ENCODE data around the gene HIF3A. TPM values are rescaled to one million over a fixed set of nuclear protein-coding genes. Genes with fewer than 3 reads are reported as not detected.

Gene HIF3A
- total RNA-seq, 1 experiment from 2014 or later, result not detected

DNA sequence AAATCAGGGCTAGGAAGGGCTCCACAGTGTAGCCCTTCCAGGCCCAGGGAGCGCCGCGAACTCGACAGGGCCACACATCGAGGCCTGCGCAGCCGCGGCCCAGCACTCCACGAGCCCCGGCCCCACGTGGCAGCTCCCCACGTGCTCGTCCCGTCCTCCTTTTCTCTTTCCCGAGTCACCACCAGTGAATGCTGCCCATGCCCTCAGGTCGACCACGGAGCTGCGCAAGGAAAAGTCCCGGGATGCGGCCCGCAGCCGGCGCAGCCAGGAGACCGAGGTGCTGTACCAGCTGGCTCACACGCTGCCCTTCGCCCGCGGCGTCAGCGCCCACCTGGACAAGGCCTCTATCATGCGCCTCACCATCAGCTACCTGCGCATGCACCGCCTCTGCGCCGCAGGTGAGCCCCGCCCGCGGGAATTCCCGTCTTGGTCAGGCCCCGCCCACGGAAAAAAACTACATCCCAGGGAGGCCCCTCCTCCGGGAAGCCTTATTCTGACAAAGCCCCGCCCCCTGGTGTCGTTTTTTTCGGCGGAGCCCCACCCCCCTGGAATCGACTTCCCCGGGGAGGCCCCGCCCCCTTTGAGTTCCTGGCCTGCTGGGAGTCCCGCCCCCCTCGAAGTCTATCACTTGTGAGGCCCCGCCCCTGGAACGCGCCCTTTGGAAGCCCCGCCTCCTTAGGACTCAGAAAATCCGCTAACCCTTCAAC lies 7.0 kb downstream of the HIF3A start:
- Histone ChIP-seq H3K9me3 (ENCODE audit: control insufficient read depth, insufficient read depth, low read depth, low read length) (no peaks in the 10 kb centered on the region), H3K27ac (ENCODE audit: low read length) (no peak overlapping the region), H3K27me3 (ENCODE audit: control insufficient read depth, insufficient read depth, low read length) (no peaks in the 10 kb centered on the region), H3K4me1 (ENCODE audit: control insufficient read depth, insufficient read depth, low read length) (no peaks in the 10 kb centered on the region), H3K36me3 (ENCODE audit: control insufficient read depth, insufficient read depth, low read length) (no peaks in the 10 kb centered on the region), H3K4me3 (ENCODE audit: low read depth in 2 of 2, low read length in 2 of 2) (0 out of 4 replicates have a peak overlapping the region, but pooled peaks of 1 of the 2 experiments have one; percentile 4)
- TF ChIP-seq SIN3A (IDR thresholded peaks at IDR 0.05; ENCODE audit: borderline replicate concordance, insufficient read depth, low read depth, low read length), result no peak
- TF ChIP-seq, protein P1, sequence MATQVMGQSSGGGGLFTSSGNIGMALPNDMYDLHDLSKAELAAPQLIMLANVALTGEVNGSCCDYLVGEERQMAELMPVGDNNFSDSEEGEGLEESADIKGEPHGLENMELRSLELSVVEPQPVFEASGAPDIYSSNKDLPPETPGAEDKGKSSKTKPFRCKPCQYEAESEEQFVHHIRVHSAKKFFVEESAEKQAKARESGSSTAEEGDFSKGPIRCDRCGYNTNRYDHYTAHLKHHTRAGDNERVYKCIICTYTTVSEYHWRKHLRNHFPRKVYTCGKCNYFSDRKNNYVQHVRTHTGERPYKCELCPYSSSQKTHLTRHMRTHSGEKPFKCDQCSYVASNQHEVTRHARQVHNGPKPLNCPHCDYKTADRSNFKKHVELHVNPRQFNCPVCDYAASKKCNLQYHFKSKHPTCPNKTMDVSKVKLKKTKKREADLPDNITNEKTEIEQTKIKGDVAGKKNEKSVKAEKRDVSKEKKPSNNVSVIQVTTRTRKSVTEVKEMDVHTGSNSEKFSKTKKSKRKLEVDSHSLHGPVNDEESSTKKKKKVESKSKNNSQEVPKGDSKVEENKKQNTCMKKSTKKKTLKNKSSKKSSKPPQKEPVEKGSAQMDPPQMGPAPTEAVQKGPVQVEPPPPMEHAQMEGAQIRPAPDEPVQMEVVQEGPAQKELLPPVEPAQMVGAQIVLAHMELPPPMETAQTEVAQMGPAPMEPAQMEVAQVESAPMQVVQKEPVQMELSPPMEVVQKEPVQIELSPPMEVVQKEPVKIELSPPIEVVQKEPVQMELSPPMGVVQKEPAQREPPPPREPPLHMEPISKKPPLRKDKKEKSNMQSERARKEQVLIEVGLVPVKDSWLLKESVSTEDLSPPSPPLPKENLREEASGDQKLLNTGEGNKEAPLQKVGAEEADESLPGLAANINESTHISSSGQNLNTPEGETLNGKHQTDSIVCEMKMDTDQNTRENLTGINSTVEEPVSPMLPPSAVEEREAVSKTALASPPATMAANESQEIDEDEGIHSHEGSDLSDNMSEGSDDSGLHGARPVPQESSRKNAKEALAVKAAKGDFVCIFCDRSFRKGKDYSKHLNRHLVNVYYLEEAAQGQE (IDR thresholded peaks at IDR 0.05; ENCODE audit: insufficient read depth in 1 of 2, low read depth in 2 of 2, low read length in 1 of 2), result no peak
- TF ChIP-seq POLR2AphosphoS5 (IDR thresholded peaks at IDR 0.05; ENCODE audit: low read depth, low read length), result no peak
- TF ChIP-seq, protein P2, sequence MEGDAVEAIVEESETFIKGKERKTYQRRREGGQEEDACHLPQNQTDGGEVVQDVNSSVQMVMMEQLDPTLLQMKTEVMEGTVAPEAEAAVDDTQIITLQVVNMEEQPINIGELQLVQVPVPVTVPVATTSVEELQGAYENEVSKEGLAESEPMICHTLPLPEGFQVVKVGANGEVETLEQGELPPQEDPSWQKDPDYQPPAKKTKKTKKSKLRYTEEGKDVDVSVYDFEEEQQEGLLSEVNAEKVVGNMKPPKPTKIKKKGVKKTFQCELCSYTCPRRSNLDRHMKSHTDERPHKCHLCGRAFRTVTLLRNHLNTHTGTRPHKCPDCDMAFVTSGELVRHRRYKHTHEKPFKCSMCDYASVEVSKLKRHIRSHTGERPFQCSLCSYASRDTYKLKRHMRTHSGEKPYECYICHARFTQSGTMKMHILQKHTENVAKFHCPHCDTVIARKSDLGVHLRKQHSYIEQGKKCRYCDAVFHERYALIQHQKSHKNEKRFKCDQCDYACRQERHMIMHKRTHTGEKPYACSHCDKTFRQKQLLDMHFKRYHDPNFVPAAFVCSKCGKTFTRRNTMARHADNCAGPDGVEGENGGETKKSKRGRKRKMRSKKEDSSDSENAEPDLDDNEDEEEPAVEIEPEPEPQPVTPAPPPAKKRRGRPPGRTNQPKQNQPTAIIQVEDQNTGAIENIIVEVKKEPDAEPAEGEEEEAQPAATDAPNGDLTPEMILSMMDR (IDR thresholded peaks at IDR 0.05), result no peak
- TF ChIP-seq TCF7L2 (IDR thresholded peaks at IDR 0.05; ENCODE audit: low read depth, low read length), result no peak
- ATAC-seq (0 out of 2 replicates have a peak, but pooled peaks have one; percentile 43), DNase-seq (ENCODE audit: low read depth, low spot score) (no peak)
- no TSS peak for BruUV-seq (replicated peaks)
- CTCF ChIA-PET, result no interaction called here
- POLR2A ChIA-PET, result interaction anchor here (0.7 kb wide), 1 partner anchor 16 kb away, joined by 3 read pairs; no protein-coding TSS in a partner anchor
- intact Hi-C loops (cut with micrococcal nuclease; ENCODE audit: unreplicated experiment) (no loop called here), in situ Hi-C loops (cut with HindIII; ENCODE audit: low pct_unique_long_range_greater_than_20kb, low sequenced_read_pairs) (no loop called here)

DNA sequence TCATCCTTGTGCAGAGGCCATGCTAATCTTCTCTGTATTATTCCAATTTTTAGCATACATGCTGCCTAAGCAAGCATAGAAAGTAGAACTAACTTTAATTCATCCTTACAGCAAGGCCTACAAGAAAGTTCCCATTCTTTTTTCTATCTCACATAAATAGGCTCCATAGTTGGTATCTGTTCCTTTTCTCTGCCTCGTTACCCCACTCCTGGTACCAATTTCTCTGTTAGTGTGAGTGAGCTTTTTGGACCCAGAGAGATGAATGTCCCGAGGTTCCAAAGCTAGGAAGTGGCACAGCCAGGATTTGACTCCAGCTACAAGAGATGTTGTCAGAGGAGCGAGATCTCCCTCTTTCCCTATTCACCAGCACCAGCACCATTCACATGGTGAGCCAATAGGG lies 9.7 kb downstream of the HIF3A start:
- CTCF ChIA-PET, result no interaction called here
- no TSS peak for BruUV-seq (replicated peaks)

More for the DNA sequence above, 9.7 kb downstream of the HIF3A start:
- Histone ChIP-seq H3K4me1 (ENCODE audit: control insufficient read depth, insufficient read depth, low read length) (no peaks in the 10 kb centered on the region), H3K4me3 (ENCODE audit: low read depth in 2 of 2, low read length in 2 of 2) (no peak overlapping the region), H3K9me3 (ENCODE audit: control insufficient read depth, insufficient read depth, low read depth, low read length) (no peaks in the 10 kb centered on the region), H3K27ac (ENCODE audit: low read length) (no peak overlapping the region), H3K27me3 (ENCODE audit: control insufficient read depth, insufficient read depth, low read length) (no peaks in the 10 kb centered on the region), H3K36me3 (ENCODE audit: control insufficient read depth, insufficient read depth, low read length) (no peaks in the 10 kb centered on the region)
- no peak for DNase-seq (ENCODE audit: low read depth, low spot score)
- TF ChIP-seq TCF7L2 (IDR thresholded peaks at IDR 0.05; ENCODE audit: low read depth, low read length) (no peak), SIN3A (IDR thresholded peaks at IDR 0.05; ENCODE audit: borderline replicate concordance, insufficient read depth, low read depth, low read length) (no peak), POLR2AphosphoS5 (IDR thresholded peaks at IDR 0.05; ENCODE audit: low read depth, low read length) (no peak)
- TF ChIP-seq, protein P1 (IDR thresholded peaks at IDR 0.05; ENCODE audit: insufficient read depth in 1 of 2, low read depth in 2 of 2, low read length in 1 of 2), result no peak
- POLR2A ChIA-PET, result no interaction called here
- intact Hi-C loops (cut with micrococcal nuclease; ENCODE audit: unreplicated experiment), result no loop called here
- in situ Hi-C loops (cut with HindIII; ENCODE audit: low pct_unique_long_range_greater_than_20kb, low sequenced_read_pairs), result no loop called here
- ATAC-seq, result no peak
